ENCODE results near the gene BCL3.
"Not testable (repeated sequence)": the region's sequence is repeated elsewhere in the genome, so short reads cannot be mapped to it uniquely, and the experiment has no call there.

BCL3 gene

DNA sequence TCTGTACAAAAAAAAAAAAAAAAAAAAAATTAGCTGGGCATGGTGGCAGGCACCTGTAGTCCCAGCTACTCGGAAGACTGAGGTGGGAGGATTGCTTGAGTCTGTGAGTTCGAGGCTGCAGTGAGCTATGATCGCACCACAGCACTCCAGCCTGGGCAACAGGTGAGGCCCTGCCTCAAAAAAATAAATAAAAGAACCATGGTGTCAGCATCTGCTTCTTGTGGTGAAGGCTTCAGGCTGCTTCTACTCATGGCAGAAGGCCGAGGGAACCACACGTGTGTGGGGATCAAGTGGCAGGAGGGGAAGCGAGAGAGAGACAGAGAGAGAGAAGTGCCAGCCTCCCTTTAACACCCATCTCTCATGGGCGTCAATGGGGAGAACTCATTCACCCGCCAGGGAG is 13.5 kb downstream of the BCL3 start:
- DNase-seq, result no peak

DNA sequence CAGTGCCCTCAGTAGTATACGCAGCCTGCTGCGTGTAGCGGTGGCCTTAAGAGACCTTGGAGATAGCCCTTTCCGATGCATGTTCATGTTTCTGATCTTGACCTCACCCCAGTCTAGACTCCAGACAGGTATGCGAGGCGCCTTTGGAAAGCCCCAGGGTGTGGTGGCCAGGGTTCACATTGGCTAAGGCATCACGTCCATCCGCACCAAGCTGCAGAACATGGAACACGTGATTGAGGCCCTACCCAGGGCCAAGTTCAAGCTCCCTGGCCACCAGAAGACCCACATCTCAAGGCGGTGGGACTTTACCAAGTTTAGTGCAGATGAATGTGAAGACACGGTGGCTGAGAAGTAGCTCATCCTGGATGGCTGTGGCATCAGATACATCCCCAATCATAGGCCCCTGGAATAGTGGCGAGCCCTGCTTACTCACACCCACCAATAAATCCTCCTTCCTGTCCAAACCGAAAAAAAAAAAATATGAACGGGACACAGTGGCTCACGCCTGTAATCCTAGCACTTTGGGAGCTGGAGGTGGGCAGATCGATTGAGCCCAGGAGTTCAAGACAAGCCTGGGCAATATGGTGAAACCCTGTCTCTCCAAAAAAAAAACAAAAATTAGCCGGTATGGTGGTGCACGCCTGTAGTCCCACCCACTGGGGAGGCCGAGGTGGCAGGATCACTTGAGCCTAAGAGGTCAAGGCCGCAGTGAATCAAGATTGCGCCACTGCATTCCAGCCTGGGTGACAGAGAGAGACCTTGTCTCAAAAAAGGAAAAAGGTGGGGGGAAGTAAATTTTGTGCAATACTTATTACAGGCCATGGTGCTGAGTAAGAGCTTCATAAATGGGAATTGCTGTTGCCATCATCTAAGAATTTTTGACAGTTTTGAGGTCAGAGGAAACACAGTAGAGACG is 16.8 kb downstream of the BCL3 start:
- no peak for DNase-seq

DNA sequence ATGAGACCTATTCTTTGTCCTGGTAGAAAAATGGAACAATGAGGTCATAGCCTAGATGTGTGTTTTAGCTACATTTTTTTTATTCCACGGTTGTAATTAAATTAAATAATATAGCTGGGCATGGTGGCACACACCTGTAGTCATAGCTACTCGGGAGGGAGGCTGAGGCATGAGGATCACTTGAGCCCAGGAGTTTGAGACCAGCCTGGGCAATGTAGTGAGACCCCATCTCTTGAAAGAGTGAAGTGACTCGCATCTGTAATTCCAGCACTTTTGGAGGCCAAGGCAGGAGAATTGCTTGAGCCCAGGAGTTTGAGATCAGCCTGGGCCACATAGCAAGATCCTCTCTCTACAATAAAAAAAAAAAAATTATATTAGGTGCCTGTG is 17.4 kb downstream of the BCL3 start:
- no peak for DNase-seq

DNA sequence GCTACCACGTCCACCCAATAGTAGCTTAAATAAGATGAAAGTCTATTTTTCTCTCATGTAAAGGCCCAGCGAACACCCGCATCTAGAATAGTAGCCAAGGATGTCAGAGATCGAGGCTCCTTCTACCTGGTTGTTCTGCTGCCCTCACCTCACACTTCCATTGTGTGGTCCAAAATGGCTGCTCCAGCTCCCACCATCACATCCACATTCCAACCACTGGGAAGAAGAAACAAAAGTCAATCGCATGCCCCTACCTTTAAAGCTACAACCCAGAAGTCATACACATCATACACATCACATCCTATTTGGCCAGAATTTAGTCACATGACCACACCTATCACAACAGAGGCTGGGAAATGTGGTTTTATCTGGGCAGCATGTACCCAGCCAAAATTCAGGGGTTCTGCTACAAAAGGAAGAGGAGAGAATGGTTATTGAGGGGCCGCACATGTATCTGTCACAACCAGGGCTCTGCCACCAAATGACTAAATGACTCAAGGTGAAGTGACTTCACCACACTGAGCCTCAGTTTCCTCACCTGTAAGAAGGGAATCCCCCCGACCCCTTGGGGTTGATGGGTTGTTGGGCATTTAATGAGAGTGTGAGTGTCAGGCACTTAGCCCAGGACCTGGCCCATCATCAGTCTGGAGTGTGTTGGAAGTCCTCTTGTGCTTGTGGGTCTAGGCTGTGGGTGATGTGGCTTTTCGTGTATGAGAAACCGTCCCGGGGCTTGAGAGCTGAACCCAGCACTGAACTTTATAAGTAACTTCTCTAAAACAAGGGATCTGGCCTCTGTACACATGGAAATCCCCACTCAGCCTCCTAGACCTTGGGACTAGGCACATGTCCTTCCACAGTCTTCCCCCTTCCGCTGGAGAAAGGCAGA is 19.0 kb downstream of the BCL3 start:
- no peak for DNase-seq

DNA sequence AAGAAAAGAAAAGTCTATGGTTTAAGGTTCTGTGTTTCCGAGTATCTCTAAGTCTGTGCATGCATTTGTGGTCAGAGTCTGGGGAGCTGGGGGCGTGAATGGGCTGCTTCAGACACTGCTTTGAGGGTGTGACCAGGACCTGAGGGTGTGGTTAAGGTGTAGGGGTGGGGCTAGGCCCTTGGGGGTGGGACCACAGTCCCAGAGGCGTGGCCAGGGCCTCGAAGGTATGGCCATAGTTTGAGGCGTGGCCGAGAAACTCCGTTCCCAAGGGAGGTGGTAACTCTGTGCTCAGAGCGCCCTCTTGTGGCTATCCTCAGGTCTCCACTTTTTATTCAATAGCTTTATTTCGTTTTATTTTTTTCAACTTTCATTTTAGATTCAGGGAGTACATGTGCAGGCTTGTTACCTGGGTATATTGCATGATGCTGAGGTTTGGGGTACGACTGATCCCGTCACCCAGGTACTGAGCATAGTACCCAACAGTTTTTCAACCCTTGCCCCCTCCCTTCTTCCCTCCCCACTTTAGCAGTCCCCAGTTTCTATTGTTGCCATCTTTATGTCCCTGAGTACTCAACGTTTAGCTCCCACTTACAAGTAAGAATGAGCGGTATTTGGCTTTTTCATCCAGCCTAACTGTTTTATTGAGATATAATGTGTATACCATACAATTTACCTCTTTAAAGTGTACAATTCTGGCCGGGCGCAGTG is 22.2 kb downstream of the BCL3 start:
- DNase-seq, result peak; percentile 35 to 41

DNA sequence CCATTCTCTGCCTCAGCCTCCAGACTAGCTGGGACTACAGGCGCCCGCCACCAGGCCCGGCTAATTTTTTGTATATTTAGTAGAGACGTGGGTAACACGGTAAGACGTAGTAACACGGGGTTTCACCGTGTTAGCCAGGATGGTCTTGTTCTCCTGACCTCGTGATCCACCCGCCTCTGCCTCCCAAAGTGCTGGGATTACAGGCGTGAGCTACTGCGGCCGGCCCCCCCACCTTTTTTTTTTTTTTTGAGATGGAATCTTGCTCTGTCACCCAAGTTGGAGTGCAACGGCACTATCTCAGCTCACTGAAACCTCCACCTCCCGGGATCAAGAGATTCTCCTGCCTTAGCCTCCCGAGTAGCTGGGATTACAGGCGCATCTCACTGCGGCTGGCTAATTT is 23.6 kb downstream of the BCL3 start:
- DNase-seq, result not testable (repeated sequence)

DNA sequence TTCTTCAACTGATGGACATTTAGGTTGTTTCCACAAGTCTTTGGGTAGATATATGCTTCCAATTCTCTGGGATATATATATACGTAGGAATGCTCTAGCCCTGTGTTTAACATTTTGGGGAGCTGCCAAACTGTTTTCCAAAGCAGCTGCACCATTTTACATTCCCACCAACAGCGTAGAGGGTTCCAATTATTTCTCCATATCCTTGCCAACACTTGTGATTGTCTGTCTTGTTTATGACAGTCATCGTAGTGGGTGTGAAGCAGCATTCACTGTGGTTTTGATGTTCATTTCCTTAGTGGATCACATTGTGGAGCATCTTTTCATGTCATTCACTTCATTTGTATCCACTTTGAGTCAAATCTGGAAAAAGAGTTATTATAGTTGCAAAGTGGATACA is 24.5 kb downstream of the BCL3 start:
- no peak for DNase-seq

DNA sequence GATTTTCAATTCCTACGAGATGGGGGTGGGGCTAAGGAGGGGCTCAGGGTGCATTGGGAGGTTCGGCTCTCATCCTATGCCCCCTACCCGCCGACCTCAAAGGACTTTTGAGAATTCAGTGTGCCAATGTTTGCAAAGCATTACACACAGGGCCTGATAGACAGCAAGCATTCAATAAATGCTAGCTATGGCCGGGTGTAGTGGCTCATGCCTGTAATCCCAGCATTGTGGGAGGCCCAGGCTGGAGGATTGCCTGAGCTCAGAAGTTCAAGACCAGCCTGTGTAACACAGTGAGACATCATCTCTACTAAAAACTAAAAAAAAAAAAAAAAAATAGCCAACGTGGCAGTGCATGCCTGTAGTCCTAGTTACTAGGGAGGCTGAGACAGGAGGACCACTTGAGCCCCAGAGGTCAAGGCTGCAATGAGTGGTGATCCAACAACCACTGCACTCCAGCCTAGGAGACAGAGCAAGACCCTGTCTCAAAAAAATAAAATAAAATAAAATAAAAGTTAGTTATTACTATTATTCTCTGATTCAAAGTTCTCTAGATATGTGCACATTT is 27.2 kb downstream of the BCL3 start:
- DNase-seq, result no peak

DNA sequence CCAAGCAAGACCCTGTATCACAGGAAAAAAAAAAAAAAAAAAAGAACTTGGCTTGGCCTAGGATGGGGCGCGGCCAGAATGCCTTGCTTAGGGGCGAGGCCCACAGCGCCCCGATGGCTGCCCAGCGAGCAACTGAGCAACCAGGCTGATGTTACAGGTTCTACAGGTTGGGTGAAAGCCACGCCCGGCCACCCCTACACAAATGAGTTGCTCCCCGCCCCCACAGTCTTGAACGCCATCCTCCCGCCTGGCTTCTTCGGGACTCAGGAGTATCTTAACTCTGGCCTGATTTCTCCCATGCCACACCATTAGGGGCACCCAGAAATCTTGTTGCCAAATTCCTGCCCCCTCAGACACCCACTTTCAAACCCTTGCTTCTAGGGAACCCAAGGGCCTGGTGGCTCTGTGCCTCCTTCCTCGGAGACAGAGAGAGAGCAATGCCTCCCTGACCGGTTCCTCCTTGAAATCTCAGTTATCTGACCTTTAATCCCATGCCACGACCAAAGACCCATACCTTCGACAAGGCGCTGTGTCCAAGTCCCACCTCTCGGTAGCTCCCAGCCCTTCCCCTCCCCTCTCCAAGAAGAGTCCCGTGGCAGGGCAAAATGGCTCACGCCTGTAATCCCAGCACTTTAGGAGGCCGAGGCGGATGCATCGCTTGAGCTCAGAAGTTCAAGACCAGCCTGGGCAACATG is 28.0 kb downstream of the BCL3 start:
- no peak for DNase-seq

DNA sequence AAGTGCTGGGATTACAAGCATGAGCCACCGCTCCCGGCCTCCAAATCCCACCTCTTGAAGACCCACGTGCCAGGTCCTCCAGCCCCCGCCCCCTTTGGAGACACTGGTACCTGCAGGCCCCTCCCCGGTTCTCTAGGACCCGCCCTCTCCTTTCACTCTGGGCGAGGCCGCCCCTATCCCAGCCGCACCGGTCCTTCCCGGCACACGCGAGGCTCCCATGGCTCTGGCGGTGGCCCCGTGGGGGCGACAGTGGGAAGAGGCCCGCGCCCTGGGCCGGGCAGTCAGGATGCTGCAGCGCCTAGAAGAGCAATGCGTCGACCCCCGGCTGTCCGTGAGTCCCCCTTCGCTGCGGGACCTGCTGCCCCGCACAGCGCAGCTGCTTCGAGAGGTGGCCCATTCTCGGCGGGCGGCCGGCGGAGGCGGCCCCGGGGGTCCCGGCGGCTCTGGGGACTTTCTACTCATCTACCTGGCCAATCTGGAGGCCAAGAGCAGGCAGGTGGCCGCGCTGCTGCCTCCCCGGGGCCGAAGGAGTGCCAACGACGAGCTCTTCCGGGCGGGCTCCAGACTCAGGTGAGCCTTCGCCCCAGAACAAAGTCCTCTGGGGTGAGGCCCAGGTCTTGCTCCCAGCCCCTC is 29.3 kb downstream of the BCL3 start, which contains the start of gene CBLC:
CBLC (plus strand) TSS at position 176 of the 633 bp plus-strand sequence; CDS start at position 218, 42 bp downstream.
- no peak for DNase-seq

DNA sequence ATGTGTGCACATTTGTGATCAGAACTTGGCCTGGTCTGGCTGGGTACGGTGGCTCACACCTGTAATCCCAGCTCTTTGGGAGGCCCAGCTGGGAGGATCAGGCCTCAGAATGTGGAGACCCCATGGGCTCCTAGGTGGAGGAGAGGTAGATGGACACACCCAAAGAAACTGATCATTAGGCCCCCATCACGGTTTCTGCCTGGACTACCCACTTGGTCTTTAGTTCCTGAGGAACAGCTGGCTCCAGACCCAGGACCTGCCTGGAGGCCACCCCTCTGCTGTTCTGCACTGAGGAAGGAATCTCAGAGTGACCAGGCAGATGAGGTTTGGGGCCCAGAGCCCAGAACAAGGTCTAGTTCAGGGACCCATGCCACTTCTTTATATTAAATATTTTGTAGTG is 30.6 kb downstream of the BCL3 start:
- DNase-seq, result no peak

DNA sequence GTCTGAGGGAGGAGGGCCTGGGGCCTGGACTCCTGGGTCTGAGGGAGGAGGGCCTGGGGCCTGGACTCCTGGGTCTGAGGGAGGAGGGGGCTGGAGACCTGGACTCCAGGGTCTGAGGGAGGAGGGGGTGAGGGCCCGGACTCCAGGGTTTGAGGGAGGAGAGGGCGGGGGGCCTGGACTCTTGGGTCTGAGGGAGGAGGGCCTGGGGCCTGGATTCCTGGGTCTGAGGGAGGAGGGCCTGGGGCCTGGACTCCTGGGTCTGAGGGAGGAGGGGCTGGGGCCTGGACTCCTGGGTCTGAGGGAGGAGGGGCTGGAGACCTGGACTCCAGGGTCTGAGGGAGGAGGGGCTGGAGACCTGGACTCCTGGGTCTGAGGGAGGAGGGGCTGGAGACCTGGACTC is 33.2 kb downstream of the BCL3 start:
- DNase-seq, result not testable (repeated sequence)

DNA sequence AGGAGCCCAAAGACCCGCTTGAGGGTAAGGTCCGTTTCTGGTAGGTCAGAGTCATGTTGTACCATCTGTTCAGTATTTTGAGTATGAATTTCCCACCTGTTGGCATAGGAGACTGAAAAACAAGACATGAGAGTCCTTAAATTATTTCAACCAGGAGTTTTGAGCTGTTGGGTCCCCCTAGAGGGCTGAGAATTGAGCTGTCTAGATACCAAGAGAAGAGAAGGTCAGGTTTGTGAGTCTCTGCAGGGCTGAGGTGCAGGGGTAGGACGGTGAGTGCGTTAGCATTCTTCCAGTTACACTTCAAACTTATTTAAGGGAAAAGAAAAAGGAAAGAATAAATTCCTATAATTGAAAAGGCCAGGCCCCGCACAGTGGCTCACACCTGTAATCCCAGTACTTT is 34.2 kb downstream of the BCL3 start:
- DNase-seq, result no peak

DNA sequence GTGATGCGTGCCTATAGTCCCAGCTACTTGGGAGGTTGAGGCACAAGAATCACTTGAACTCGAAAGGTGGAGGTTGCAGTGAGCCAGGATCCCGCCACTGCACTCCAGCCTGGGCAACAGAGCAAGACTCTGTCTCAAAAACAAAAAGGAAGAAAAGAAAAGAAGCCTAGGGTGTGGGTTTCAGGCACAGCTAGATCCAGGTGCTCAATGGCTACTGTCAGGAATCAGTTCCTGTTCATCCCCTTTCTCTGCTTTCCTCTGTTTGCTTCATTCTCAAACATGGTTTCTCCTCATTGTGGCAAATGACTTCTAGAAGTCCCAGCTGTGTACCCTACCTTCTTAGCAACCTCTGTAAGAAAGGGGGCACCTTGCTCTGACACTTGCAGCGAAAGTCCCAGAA is 35.0 kb downstream of the BCL3 start:
- DNase-seq, result no peak

DNA sequence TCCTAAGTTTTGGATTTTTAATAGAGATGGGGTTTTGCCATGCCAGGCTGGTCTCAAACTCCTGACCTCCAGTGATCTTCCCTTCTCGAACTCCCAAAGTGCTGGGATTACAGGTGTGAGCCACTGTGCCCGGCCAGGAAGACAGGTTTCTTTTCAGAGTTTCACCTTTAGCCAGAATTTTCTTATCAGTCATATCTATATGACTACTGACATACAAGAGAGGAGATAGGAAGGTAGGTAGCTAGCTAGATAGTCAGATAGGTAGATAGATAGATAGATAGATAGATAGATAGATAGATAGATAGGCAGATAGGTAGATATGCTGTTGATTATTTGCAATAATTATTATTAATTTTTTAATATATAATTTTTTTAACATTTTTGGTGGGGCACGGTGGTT is 36.8 kb downstream of the BCL3 start:
- no peak for DNase-seq

DNA sequence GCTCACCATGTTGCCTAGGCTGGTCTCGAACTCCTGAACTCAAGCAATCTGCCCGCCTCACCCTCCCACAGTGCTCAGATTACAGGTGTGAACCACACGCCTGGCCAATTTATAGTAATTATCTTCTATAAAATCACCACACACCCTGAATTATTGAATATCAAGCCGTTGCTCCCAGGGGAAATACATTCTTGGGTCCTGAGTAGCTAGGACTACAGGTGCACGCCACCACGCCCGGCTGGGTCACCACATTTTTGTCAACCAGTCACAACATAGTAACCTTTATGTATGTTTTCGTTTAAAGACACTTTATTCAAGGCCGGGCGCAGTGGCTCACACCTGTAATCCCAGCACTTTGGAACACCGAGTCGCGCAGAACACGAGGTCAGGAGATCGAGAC is 37.5 kb downstream of the BCL3 start:
- DNase-seq, result no peak

DNA sequence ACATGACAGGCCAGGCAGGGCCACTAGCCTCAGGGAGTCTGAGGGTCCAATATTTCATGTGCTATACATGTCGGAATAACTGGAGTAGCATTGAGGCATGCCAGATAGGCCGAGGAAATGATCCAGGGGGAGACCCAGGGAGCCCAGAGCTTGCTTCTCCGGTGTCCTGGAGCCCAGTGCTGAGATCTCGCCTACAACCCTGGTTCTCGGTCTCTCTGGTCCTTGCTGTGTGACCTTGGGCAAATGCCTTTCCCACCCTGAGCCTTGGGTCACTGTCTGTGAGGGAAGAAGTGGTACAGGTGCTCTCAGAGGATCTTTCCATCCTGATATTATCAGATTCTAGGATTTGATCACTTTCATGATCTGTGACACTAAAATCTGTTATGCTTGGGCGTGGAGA is 40.5 kb downstream of the BCL3 start:
- no peak for DNase-seq

DNA sequence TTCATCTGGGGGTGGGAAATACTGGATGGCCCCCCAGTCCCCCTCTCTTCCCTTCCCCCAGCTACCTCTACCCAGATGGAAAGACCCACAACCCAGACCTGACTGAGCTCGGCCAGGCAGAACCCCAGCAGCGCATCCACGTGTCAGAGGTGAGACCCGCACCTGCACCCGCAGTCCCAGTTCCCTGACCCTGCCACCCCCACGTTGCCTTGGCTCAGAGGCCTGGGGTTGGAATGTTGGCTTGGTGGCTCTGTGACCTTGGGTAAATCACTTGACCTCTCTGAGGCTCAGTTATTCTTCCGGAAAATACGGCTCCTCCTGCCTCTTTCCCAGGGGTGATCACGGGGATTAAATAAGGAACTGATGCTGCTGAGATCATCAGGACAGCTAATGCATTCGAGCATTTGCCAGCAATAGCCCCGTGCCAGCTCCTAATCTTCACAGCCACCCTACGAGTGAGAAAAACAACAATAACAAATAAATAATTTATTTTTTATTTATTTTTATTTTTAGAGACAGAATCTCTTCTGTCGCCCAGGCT is 41.5 kb downstream of the BCL3 start:
- DNase-seq, result no peak

DNA sequence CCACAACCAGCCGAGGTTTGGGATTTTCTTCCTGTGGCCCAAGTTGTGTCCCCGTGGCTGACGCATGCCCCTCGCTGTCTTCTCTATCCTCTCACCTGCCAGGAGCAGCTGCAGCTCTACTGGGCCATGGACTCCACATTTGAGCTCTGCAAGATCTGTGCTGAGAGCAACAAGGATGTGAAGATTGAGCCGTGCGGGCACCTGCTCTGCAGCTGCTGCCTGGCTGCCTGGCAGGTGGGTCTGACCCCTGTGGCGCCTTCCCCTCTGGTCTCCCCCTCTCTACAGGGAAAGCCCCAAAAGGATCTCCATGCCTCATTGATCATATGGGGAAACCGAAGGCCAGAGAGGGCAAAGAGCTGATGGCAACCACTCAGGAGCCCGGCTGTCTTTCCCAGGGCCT is 43.8 kb downstream of the BCL3 start:
- no peak for DNase-seq

DNA sequence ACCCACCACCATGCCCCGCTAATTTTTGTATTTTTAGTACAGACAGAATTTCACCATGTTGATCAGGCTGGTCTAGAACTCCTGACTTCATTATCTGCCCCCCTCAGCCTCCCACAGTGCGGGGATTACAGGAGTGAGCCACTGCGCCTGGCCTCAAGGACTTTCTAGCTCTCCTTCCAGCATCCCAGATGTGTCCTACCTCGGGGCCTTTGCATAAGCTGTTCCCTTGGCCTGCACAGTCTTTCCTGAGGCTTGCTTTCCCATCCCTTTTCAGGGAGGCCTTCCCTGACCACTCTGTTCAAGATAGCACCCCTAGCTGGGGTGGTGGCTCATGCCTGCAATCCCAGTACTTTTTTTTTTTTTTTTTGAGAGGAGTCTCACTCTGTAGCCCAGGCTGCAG is 46.1 kb downstream of the BCL3 start:
- DNase-seq, result no peak

DNA sequence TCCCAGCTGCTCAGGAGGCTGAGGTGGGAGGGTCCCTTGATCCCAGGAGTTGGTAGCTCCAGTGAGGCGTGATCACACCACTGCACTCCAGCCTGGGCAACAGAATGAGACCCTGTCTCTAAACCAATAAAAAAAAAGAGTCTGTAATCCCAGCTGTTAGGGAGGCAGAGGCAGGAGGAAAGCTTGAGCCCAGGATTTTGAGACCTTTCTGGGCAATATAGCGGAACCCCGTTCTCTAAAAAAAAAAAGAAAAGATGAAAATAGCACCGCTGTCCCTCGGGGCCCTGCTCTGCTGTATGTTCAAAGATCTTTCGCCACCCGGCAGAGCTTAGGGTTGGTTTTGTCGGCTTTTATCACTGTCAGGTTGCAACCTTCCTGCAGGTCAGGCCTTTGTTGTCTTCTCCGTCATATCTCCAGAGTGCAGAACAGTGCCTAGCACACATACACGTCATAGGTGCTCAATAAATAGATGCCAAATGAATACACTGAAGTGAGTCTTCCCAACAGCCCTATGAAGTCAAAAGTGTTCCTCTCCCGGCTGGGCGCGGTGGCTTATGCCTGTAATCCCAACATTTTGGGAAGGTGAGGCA is 47.0 kb downstream of the BCL3 start:
- DNase-seq, result no peak
